Transverse colon (tissue), 4 donors: ENCODE results near the gene PBX1.

ENCODE experiments used
- EP300 ChIP-seq: sonication (generic); formaldehyde crosslinking; IDR thresholded peaks from one replicate; pipeline ENCODE4 v1.6.1; 2017; ENCODE audit warnings: antibody characterized with exemption, low read depth
- POLR2A ChIP-seq: fragments of 450-650 bp; IDR thresholded peaks from one replicate; pipeline ENCODE4 v1.6.1; 2016; ENCODE audit warnings: antibody characterized with exemption, mild to moderate bottlenecking, moderate library complexity
- POLR2AphosphoS5 ChIP-seq, 3 donors: sonication (generic); formaldehyde crosslinking; IDR thresholded peaks; one replicate each; pipeline ENCODE4 v1.6.1; 2016; ENCODE audit warnings: antibody characterized with exemption in 3 of 3
- TF ChIP-seq, protein P1 (sequence below), 5 experiments: fragments of 200-600 bp in 3 of 5; fragments of 450-650 bp in 2 of 5; sonication (generic) in 3 of 5; IDR thresholded peaks; 1 replicate in 2 of 5; 2 replicates in 3 of 5; pipeline ENCODE4 v1.5.1; 2016 to 2017; ENCODE audit warnings: antibody characterized with exemption in 5 of 5, inconsistent platforms in 3 of 5, mild to moderate bottlenecking in 2 of 5, moderate library complexity in 1 of 5

DNA sequence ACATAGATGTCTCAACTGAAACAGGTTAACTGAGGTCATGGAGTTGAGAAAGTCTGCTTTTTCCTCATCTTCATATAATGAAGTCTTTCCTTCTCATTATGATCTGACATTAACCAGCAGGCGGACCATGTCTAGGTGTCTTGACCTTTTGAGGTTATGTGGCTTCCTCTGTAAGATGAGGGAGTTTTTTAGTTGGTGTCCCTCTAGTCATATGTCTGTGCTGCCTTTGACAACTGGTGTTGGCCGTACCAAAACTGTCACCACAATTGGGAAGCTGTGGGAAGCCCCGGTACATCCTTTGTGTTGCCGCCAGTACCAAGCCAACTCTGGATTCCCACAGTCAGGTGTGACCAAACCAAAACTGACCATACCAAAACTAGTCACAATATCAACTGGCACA, 105.1 kb downstream of the PBX1 start:
- TF ChIP-seq EP300 (no peak), POLR2A (no peak), POLR2AphosphoS5 (IDR thresholded peaks at IDR 0.05) (no peak)
- TF ChIP-seq, protein P1, sequence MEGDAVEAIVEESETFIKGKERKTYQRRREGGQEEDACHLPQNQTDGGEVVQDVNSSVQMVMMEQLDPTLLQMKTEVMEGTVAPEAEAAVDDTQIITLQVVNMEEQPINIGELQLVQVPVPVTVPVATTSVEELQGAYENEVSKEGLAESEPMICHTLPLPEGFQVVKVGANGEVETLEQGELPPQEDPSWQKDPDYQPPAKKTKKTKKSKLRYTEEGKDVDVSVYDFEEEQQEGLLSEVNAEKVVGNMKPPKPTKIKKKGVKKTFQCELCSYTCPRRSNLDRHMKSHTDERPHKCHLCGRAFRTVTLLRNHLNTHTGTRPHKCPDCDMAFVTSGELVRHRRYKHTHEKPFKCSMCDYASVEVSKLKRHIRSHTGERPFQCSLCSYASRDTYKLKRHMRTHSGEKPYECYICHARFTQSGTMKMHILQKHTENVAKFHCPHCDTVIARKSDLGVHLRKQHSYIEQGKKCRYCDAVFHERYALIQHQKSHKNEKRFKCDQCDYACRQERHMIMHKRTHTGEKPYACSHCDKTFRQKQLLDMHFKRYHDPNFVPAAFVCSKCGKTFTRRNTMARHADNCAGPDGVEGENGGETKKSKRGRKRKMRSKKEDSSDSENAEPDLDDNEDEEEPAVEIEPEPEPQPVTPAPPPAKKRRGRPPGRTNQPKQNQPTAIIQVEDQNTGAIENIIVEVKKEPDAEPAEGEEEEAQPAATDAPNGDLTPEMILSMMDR (IDR thresholded peaks at IDR 0.05), result no peak
